Mononuclear cell (primary cell): Measurements from ENCODE around the gene GRIN2A. TPM values are rescaled to one million over a fixed set of nuclear protein-coding genes. Genes with fewer than 3 reads are reported as not detected.

Experiments used
- H3K27me3 ChIP-seq: 2 replicates; pipeline ENCODE4 v1.6.0; 2011; ENCODE audit warnings: low read length, control low read depth; ENCODE audit not compliant: insufficient read depth
- H3K4me1 ChIP-seq: 2 replicates; pipeline ENCODE4 v1.5.1; 2011; ENCODE audit warnings: mild to moderate bottlenecking, low read length, control low read depth; ENCODE audit not compliant: insufficient read depth
- H3K4me3 ChIP-seq: 2 replicates; pipeline ENCODE4 v1.5.1; 2011; ENCODE audit warnings: mild to moderate bottlenecking, low read length, moderate library complexity
- H3K9me3 ChIP-seq: 2 replicates; pipeline ENCODE4 v1.5.1; 2011; ENCODE audit warnings: low read depth, mild to moderate bottlenecking, control low read depth, low read length
- total RNA-seq: library from RNA; depleted of rRNA; stranded (reverse); fragments of >200 nt; gene quantifications from one replicate; pipeline ENCODE4 v1.2.3, GENCODE V29; 2012

GRIN2A gene
- total RNA-seq, 1 donor = not detected

GRCh38 chr16:10169904-10170410 lies 12.3 kb downstream of the GRIN2A start:
- Histone ChIP-seq H3K9me3 (no peaks in the 10 kb centered on the region), H3K27me3 (peaks cover 7% of the 10 kb centered on the region), H3K4me1 (no peaks in the 10 kb centered on the region), H3K4me3 (no peak overlapping the region)

GRCh38 chr16:10169031-10169430 lies 13.2 kb downstream of the GRIN2A start:
- no peak overlapping the region for H3K4me3 ChIP-seq
- no peaks in the 10 kb centered on the region for H3K4me1 ChIP-seq

GRCh38 chr16:10168258-10168657 lies 14.0 kb downstream of the GRIN2A start:
- no peaks in the 10 kb centered on the region for H3K9me3 ChIP-seq
- H3K4me3 ChIP-seq = no peak overlapping the region
- H3K4me1 ChIP-seq = no peaks in the 10 kb centered on the region
- H3K27me3 ChIP-seq = peaks cover 2% of the 10 kb centered on the region

More at GRCh38 chr16:10169031-10169430, 13.2 kb downstream of the GRIN2A start:
- peaks cover 4% of the 10 kb centered on the region for H3K27me3 ChIP-seq
- H3K9me3 ChIP-seq = no peaks in the 10 kb centered on the region

GRCh38 chr16:10165643-10166042 lies 16.6 kb downstream of the GRIN2A start:
- Histone ChIP-seq H3K27me3 (peaks cover 2% of the 10 kb centered on the region), H3K4me3 (no peak overlapping the region), H3K4me1 (no peaks in the 10 kb centered on the region)

GRCh38 chr16:10162981-10163380 lies 19.2 kb downstream of the GRIN2A start:
- no peaks in the 10 kb centered on the region for H3K4me1 ChIP-seq
- H3K4me3 ChIP-seq = no peak overlapping the region
- H3K27me3 ChIP-seq = peaks cover 2% of the 10 kb centered on the region
- H3K9me3 ChIP-seq = no peaks in the 10 kb centered on the region

More at GRCh38 chr16:10165643-10166042, 16.6 kb downstream of the GRIN2A start:
- no peaks in the 10 kb centered on the region for H3K9me3 ChIP-seq

GRCh38 chr16:10156099-10156498 lies 26.1 kb downstream of the GRIN2A start:
- Histone ChIP-seq H3K4me3 (no peak overlapping the region), H3K4me1 (no peaks in the 10 kb centered on the region), H3K9me3 (no peaks in the 10 kb centered on the region), H3K27me3 (no peaks in the 10 kb centered on the region)

GRCh38 chr16:10154389-10154788 lies 27.8 kb downstream of the GRIN2A start:
- H3K4me1 ChIP-seq = no peaks in the 10 kb centered on the region
- no peaks in the 10 kb centered on the region for H3K27me3 ChIP-seq
- no peak overlapping the region for H3K4me3 ChIP-seq
- H3K9me3 ChIP-seq = no peaks in the 10 kb centered on the region

GRCh38 chr16:10153985-10154384 lies 28.2 kb downstream of the GRIN2A start:
- Histone ChIP-seq H3K27me3 (no peaks in the 10 kb centered on the region), H3K9me3 (no peaks in the 10 kb centered on the region), H3K4me3 (no peak overlapping the region), H3K4me1 (no peaks in the 10 kb centered on the region)

- Histone ChIP-seq H3K4me1 (no peaks in the 10 kb centered on the region), H3K27me3 (no peaks in the 10 kb centered on the region), H3K4me3 (no peak overlapping the region), H3K9me3 (no peaks in the 10 kb centered on the region)
Observed at GRCh38 chr16:10151718-10152117, 30.5 kb downstream of the GRIN2A start.

GRCh38 chr16:10150906-10151305 lies 31.3 kb downstream of the GRIN2A start:
- Histone ChIP-seq H3K27me3 (no peaks in the 10 kb centered on the region), H3K4me1 (no peaks in the 10 kb centered on the region), H3K9me3 (no peaks in the 10 kb centered on the region), H3K4me3 (no peak overlapping the region)

- H3K27me3 ChIP-seq = no peaks in the 10 kb centered on the region
- H3K4me1 ChIP-seq = no peaks in the 10 kb centered on the region
Observed at GRCh38 chr16:10145542-10146035, 36.6 kb downstream of the GRIN2A start.

GRCh38 chr16:10141671-10142070 lies 40.6 kb downstream of the GRIN2A start:
- H3K27me3 ChIP-seq = no peaks in the 10 kb centered on the region
- H3K9me3 ChIP-seq = no peaks in the 10 kb centered on the region
- no peak overlapping the region for H3K4me3 ChIP-seq
- H3K4me1 ChIP-seq = no peaks in the 10 kb centered on the region

More at GRCh38 chr16:10145542-10146035, 36.6 kb downstream of the GRIN2A start:
- no peak overlapping the region for H3K4me3 ChIP-seq
- no peaks in the 10 kb centered on the region for H3K9me3 ChIP-seq

- Histone ChIP-seq H3K4me3 (no peak overlapping the region), H3K27me3 (no peaks in the 10 kb centered on the region), H3K9me3 (no peaks in the 10 kb centered on the region), H3K4me1 (no peaks in the 10 kb centered on the region)
Observed at GRCh38 chr16:10138881-10139280, 43.3 kb downstream of the GRIN2A start.

GRCh38 chr16:10137341-10137740 lies 44.9 kb downstream of the GRIN2A start:
- Histone ChIP-seq H3K4me1 (no peaks in the 10 kb centered on the region), H3K4me3 (no peak overlapping the region), H3K27me3 (no peaks in the 10 kb centered on the region), H3K9me3 (no peaks in the 10 kb centered on the region)

- H3K9me3 ChIP-seq = no peaks in the 10 kb centered on the region
- H3K4me3 ChIP-seq = no peak overlapping the region
- H3K27me3 ChIP-seq = no peaks in the 10 kb centered on the region
- H3K4me1 ChIP-seq = no peaks in the 10 kb centered on the region
Observed at GRCh38 chr16:10136916-10137315, 45.3 kb downstream of the GRIN2A start.

GRCh38 chr16:10130538-10130937 lies 51.7 kb downstream of the GRIN2A start:
- Histone ChIP-seq H3K4me1 (no peaks in the 10 kb centered on the region), H3K9me3 (no peaks in the 10 kb centered on the region), H3K4me3 (no peak overlapping the region), H3K27me3 (no peaks in the 10 kb centered on the region)
